ENCODE data around the gene RMDN2. TPM values are rescaled to one million over a fixed set of nuclear protein-coding genes. Genes with fewer than 3 reads are reported as not detected.
A peak's percentile ranks its signal among the peaks of the same experiment; 100 is the strongest.

RMDN2 gene
- total RNA-seq, 1 donor from 2014 or later = 5.1 TPM

GRCh38 chr2:37902991-37903390 lies 22.1 kb upstream of the RMDN2 start:
- Mint-ChIP-seq H3K27me3 (ENCODE audit: low read depth, unreplicated experiment) (peaks cover 1% of the 10 kb centered on the region), H3K4me3 (ENCODE audit: unreplicated experiment) (no peak overlapping the region)

GRCh38 chr2:37904425-37904824 lies 20.7 kb upstream of the RMDN2 start:
- DNase-seq (ENCODE audit: low read depth) (no peak), FAIRE-seq (peak; percentile 13)
- TF ChIP-seq CTCF (IDR thresholded peaks at IDR 0.05; ENCODE audit: insufficient read depth, low read depth, low read length) = no peak
- TF ChIP-seq EZH2 (IDR thresholded peaks at IDR 0.05; ENCODE audit: insufficient read depth, low read length) = no peak
- no peak overlapping the region for H3K4me3 ChIP-seq (ENCODE audit: insufficient read depth, low read depth, low read length)
- H3K4me1 Mint-ChIP-seq (ENCODE audit: low read depth, unreplicated experiment) = peaks cover 5% of the 10 kb centered on the region
- H3K4me1 ChIP-seq (ENCODE audit: insufficient read depth, low read length) = no peaks in the 10 kb centered on the region
- H3K36me3 ChIP-seq (ENCODE audit: insufficient read depth, low read length) = no peaks in the 10 kb centered on the region
- H3K9me3 ChIP-seq (ENCODE audit: insufficient read depth, low read depth, low read length) = peaks cover 4% of the 10 kb centered on the region
- no peak overlapping the region for H3K4me3 Mint-ChIP-seq (ENCODE audit: unreplicated experiment)
- H4K20me1 ChIP-seq (ENCODE audit: insufficient read depth, low read length) = no peaks in the 10 kb centered on the region
- no peak overlapping the region for H3K9ac ChIP-seq (ENCODE audit: low read length)
- H3K79me2 ChIP-seq (ENCODE audit: insufficient read depth, low read length) = no peaks in the 10 kb centered on the region
- no peak overlapping the region for H3K27ac ChIP-seq (ENCODE audit: low read depth, low read length)
- no peaks in the 10 kb centered on the region for H3K27me3 ChIP-seq (ENCODE audit: insufficient read depth, low read length)
- H3K9me3 Mint-ChIP-seq (ENCODE audit: unreplicated experiment) = peaks cover 5% of the 10 kb centered on the region
- H3K4me2 ChIP-seq (ENCODE audit: low read length) = no peak overlapping the region
- no peak overlapping the region for H2AFZ ChIP-seq (ENCODE audit: low read depth, low read length)
- peaks cover 1% of the 10 kb centered on the region for H3K27me3 Mint-ChIP-seq (ENCODE audit: low read depth, unreplicated experiment)
- H3K27ac Mint-ChIP-seq (ENCODE audit: unreplicated experiment) = no peak overlapping the region
- H3K36me3 Mint-ChIP-seq (ENCODE audit: low read depth, unreplicated experiment) = peaks cover 2% of the 10 kb centered on the region

More at GRCh38 chr2:37902991-37903390, 22.1 kb upstream of the RMDN2 start:
- H3K36me3 Mint-ChIP-seq (ENCODE audit: low read depth, unreplicated experiment) = peaks cover 2% of the 10 kb centered on the region
- Histone ChIP-seq H4K20me1 (ENCODE audit: insufficient read depth, low read length) (no peaks in the 10 kb centered on the region), H3K27ac (ENCODE audit: low read depth, low read length) (no peak overlapping the region), H3K4me1 (ENCODE audit: insufficient read depth, low read length) (no peaks in the 10 kb centered on the region), H3K9ac (ENCODE audit: low read length) (no peak overlapping the region), H2AFZ (ENCODE audit: low read depth, low read length) (no peak overlapping the region), H3K79me2 (ENCODE audit: insufficient read depth, low read length) (no peaks in the 10 kb centered on the region), H3K9me3 (ENCODE audit: insufficient read depth, low read depth, low read length) (peaks cover 4% of the 10 kb centered on the region), H3K4me2 (ENCODE audit: low read length) (no peak overlapping the region), H3K27me3 (ENCODE audit: insufficient read depth, low read length) (no peaks in the 10 kb centered on the region), H3K36me3 (ENCODE audit: insufficient read depth, low read length) (no peaks in the 10 kb centered on the region), H3K4me3 (ENCODE audit: insufficient read depth, low read depth, low read length) (no peak overlapping the region)
- no peak overlapping the region for H3K27ac Mint-ChIP-seq (ENCODE audit: unreplicated experiment)
- H3K4me1 Mint-ChIP-seq (ENCODE audit: low read depth, unreplicated experiment) = peaks cover under 1% of the 10 kb centered on the region
- no peak for DNase-seq (ENCODE audit: low read depth)
- no peak for TF ChIP-seq EZH2 (IDR thresholded peaks at IDR 0.05; ENCODE audit: insufficient read depth, low read length)
- no peak for TF ChIP-seq CTCF (IDR thresholded peaks at IDR 0.05; ENCODE audit: insufficient read depth, low read depth, low read length)
- H3K9me3 Mint-ChIP-seq (ENCODE audit: unreplicated experiment) = peaks cover 7% of the 10 kb centered on the region
- FAIRE-seq = no peak

DNA sequence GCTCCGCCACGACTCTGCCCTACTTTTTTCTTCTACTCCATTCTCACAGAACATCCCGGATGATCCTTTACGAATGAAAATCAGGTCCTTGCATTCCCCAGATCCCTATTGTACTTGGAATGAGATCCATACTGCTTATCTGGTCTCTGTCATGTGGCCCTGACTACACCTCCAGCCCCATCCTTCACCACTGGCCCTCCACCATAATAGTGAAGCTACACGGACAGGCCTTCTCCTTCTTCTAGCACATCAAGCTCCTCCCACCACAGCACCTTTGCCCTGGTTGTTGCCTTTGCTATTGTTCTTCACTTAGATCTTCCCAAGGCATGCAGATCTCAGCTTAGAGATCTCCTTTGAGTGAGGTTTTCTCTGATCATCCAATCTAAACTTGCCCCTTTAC lies 20.1 kb upstream of the RMDN2 start:
- DNase-seq (ENCODE audit: low read depth) = no peak
- H3K4me2 ChIP-seq (ENCODE audit: low read length) = no peak overlapping the region
- no peak for TF ChIP-seq EZH2 (IDR thresholded peaks at IDR 0.05; ENCODE audit: insufficient read depth, low read length)
- peaks cover 1% of the 10 kb centered on the region for H3K27me3 Mint-ChIP-seq (ENCODE audit: low read depth, unreplicated experiment)
- H3K9ac ChIP-seq (ENCODE audit: low read length) = no peak overlapping the region
- no peak overlapping the region for H3K4me3 ChIP-seq (ENCODE audit: insufficient read depth, low read depth, low read length)
- H3K4me1 Mint-ChIP-seq (ENCODE audit: low read depth, unreplicated experiment) = peaks cover 9% of the 10 kb centered on the region
- no peak overlapping the region for H3K27ac ChIP-seq (ENCODE audit: low read depth, low read length)
- H3K4me3 Mint-ChIP-seq (ENCODE audit: unreplicated experiment) = no peak overlapping the region
- no peaks in the 10 kb centered on the region for H4K20me1 ChIP-seq (ENCODE audit: insufficient read depth, low read length)
- no peak for FAIRE-seq
- H3K9me3 ChIP-seq (ENCODE audit: insufficient read depth, low read depth, low read length) = peaks cover 4% of the 10 kb centered on the region
- H3K36me3 Mint-ChIP-seq (ENCODE audit: low read depth, unreplicated experiment) = no peaks in the 10 kb centered on the region
- H3K27ac Mint-ChIP-seq (ENCODE audit: unreplicated experiment) = no peak overlapping the region
- no peaks in the 10 kb centered on the region for H3K79me2 ChIP-seq (ENCODE audit: insufficient read depth, low read length)
- H3K27me3 ChIP-seq (ENCODE audit: insufficient read depth, low read length) = no peaks in the 10 kb centered on the region
- peak overlapping the region; percentile 32 for H2AFZ ChIP-seq (ENCODE audit: low read depth, low read length)
- H3K4me1 ChIP-seq (ENCODE audit: insufficient read depth, low read length) = no peaks in the 10 kb centered on the region
- H3K36me3 ChIP-seq (ENCODE audit: insufficient read depth, low read length) = no peaks in the 10 kb centered on the region
- peaks cover 4% of the 10 kb centered on the region for H3K9me3 Mint-ChIP-seq (ENCODE audit: unreplicated experiment)

Measured in astrocyte (in vitro differentiated cells and primary cell).